K562 treated with DMSO at 1 percent for 4 hours (cell line): Measurements from ENCODE around the gene CDAN1. TPM values are rescaled to one million over a fixed set of nuclear protein-coding genes. Genes with fewer than 3 reads are reported as not detected.

Experiments
- total RNA-seq: library from RNA; unstranded; fragments of 300-600 nt; gene quantifications from 2 replicates; pipeline ENCODE4 v1.2.3, GENCODE V29; 2022; ENCODE audit not compliant: insufficient read depth

Gene CDAN1, protein sequence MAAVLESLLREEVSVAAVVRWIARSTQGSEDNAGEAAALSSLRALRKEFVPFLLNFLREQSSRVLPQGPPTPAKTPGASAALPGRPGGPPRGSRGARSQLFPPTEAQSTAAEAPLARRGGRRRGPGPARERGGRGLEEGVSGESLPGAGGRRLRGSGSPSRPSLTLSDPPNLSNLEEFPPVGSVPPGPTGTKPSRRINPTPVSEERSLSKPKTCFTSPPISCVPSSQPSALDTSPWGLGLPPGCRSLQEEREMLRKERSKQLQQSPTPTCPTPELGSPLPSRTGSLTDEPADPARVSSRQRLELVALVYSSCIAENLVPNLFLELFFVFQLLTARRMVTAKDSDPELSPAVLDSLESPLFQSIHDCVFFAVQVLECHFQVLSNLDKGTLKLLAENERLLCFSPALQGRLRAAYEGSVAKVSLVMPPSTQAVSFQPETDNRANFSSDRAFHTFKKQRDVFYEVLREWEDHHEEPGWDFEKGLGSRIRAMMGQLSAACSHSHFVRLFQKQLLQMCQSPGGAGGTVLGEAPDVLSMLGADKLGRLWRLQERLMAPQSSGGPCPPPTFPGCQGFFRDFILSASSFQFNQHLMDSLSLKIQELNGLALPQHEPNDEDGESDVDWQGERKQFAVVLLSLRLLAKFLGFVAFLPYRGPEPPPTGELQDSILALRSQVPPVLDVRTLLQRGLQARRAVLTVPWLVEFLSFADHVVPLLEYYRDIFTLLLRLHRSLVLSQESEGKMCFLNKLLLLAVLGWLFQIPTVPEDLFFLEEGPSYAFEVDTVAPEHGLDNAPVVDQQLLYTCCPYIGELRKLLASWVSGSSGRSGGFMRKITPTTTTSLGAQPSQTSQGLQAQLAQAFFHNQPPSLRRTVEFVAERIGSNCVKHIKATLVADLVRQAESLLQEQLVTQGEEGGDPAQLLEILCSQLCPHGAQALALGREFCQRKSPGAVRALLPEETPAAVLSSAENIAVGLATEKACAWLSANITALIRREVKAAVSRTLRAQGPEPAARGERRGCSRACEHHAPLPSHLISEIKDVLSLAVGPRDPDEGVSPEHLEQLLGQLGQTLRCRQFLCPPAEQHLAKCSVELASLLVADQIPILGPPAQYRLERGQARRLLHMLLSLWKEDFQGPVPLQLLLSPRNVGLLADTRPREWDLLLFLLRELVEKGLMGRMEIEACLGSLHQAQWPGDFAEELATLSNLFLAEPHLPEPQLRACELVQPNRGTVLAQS
- 22.1 and 41.2 TPM in 2 replicates for total RNA-seq

DNA sequence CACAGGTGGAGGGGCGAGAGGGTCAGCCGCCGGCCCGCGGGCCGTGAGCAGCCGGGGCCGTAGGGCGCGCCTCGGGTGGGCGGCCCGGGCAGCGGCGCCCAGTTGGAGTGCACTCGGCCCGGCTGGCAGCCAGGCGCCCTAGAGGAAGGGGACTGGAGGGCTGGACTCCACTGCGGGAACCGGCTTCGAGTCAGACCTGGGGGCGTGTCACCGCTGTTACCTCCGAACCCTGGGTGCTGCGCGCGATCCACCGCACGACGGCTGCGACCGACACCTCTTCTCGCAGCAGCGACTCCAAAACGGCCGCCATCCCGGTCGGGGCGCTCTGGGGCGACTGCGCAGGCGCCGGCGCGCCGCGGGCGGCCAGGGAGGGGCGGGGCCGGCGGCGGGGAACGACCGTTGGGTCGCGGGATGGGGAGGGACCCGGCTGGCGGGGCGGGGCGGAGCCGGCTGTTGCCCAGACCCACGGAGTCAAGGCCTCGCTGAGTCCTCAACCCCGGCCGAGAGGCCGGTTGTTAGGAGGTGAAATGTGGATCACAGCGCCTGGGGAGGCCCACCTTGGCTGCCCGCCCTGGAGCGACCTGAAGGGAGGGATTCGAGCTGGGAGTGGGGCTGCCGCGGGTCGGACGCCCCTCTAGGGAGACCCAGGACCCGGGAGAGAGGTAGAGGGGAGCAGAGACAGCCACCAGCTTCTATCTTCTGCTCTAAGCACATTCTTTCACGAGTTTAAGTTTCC, at the start of gene CDAN1:
TSS of gene CDAN1 (minus strand) at position 336 of the 736 bp plus-strand sequence. CDS start at position 310, 26 bp downstream.

Other genes starting within 250 kb of the CDAN1 start
- gene ZNF106, start 246.0 kb downstream of the CDAN1 start, total RNA-seq, result 17.1 and 27.0 TPM in 2 replicates
- 63.1 and 78.7 TPM in 2 replicates for gene SNAP23, start 241.5 kb downstream of the CDAN1 start, total RNA-seq
- 9.7 and 10.4 TPM in 2 replicates for gene LRRC57, start 188.3 kb downstream of the CDAN1 start, total RNA-seq
- 35.2 and 36.2 TPM in 2 replicates for gene HAUS2, start 188.3 kb downstream of the CDAN1 start, total RNA-seq
- gene STARD9, start 161.5 kb downstream of the CDAN1 start, total RNA-seq, result 3.2 and 3.9 TPM in 2 replicates
- 5.7 and 7.5 TPM in 2 replicates for gene TTBK2, start 183.7 kb upstream of the CDAN1 start, total RNA-seq